ENCODE data around the gene FAM221A. TPM values are rescaled to one million over a fixed set of nuclear protein-coding genes. Genes with fewer than 3 reads are reported as not detected.

FAM221A gene
- total and polyA plus RNA-seq, 3 donors from 2014 or later: 29.5 to 55.7 (median 32.9) TPM

DNA sequence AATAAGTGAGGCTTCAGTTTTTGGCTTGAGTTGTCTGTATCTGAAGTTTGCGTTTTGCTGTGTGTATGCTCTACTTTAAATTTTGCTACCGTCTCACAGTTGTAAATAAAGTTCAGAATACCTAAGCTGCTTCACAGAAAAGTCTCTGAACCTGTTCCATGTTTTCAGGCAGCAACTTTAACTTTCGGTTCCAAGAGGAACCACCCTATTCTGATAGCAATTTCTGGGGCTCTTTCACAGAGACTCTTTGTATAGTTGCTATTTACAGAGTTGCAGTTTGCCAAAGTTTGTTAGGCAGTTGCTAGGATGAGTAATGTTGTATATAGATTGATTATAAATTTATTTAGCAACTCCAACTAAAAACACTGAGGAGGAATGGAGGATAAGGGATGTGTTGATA lies 5.7 kb downstream of the FAM221A start:
- intact Hi-C loops (cut with DNase I; ENCODE audit: low total_unique reads): no loop called here
- DNase-seq: no peak

DNA sequence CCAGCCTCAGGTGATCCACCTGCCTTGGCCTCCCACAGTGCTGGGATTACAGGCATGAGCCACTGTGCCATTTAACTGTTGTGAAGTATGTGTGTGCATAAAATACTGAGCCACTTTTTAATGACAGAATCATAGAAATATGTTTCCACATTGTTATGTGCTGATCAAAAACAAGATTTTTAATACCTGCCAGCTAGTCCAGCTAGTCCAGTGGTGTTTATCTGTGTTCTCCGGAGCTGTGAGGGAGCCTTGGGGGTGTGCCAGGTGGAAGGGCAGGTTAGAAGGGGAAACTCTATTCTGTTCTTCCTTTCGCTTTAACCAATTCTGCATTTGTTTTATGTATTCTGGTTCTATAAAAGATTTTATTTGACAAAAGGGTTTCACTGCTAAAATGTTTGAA lies 7.0 kb downstream of the FAM221A start:
- Histone ChIP-seq H3K4me3 (no peak overlapping the region), H3K4me1 (no peaks in the 10 kb centered on the region), H3K27me3 (no peaks in the 10 kb centered on the region), H3K36me3 (ENCODE audit: low read depth, missing control alignments) (no peaks in the 10 kb centered on the region), H3K27ac (peak overlapping the region in 1 of 2 donors; percentile 50), H3K9me3 (no peaks in the 10 kb centered on the region)
- TF ChIP-seq, protein P1, sequence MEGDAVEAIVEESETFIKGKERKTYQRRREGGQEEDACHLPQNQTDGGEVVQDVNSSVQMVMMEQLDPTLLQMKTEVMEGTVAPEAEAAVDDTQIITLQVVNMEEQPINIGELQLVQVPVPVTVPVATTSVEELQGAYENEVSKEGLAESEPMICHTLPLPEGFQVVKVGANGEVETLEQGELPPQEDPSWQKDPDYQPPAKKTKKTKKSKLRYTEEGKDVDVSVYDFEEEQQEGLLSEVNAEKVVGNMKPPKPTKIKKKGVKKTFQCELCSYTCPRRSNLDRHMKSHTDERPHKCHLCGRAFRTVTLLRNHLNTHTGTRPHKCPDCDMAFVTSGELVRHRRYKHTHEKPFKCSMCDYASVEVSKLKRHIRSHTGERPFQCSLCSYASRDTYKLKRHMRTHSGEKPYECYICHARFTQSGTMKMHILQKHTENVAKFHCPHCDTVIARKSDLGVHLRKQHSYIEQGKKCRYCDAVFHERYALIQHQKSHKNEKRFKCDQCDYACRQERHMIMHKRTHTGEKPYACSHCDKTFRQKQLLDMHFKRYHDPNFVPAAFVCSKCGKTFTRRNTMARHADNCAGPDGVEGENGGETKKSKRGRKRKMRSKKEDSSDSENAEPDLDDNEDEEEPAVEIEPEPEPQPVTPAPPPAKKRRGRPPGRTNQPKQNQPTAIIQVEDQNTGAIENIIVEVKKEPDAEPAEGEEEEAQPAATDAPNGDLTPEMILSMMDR (IDR thresholded peaks at IDR 0.05): no peak
- no peak for TF ChIP-seq POLR2A (IDR thresholded peaks at IDR 0.05)
- no peak for DNase-seq
- 50 to 64% methylated on average over 2 of the region's 2 CpGs for WGBS, 2 donors
- intact Hi-C loops (cut with DNase I; ENCODE audit: low total_unique reads): no loop called here

More for the DNA sequence above, 5.7 kb downstream of the FAM221A start:
- Histone ChIP-seq H3K4me1 (no peaks in the 10 kb centered on the region), H3K27me3 (no peaks in the 10 kb centered on the region), H3K36me3 (ENCODE audit: low read depth, missing control alignments) (no peaks in the 10 kb centered on the region), H3K27ac (peak overlapping the region in 1 of 2 donors; percentile 58), H3K9me3 (no peaks in the 10 kb centered on the region), H3K4me3 (no peak overlapping the region)
- WGBS, 2 donors: 52 to 67% methylated on average over 3 of the region's 3 CpGs
- TF ChIP-seq, protein P1 (IDR thresholded peaks at IDR 0.05): no peak
- no peak for TF ChIP-seq POLR2A (IDR thresholded peaks at IDR 0.05)

DNA sequence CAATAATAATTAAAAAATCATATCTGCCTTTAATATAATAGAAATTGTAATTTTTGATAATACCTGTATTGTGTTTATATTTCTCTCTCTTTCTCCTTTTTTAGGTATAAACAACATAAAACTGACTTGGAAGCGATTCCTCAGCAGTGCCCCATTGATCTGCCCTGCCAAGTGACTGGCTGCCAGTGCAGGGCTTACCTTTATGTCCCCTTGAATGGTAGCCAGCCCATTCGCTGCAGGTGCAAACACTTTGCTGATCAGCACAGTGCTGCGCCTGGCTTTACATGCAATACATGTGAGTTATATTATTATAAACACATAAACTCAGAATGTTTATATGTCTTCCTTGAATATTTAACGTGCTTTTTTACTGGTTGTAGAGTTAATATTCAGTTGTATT lies 9.2 kb downstream of the FAM221A start:
- no peak for TF ChIP-seq POLR2A (IDR thresholded peaks at IDR 0.05)
- TF ChIP-seq, protein P1 (IDR thresholded peaks at IDR 0.05): no peak
- H3K36me3 ChIP-seq (ENCODE audit: low read depth, missing control alignments): no peaks in the 10 kb centered on the region
- no peak overlapping the region for H3K4me3 ChIP-seq
- H3K4me1 ChIP-seq: no peaks in the 10 kb centered on the region
- DNase-seq: no peak
- no peak overlapping the region for H3K27ac ChIP-seq
- no peaks in the 10 kb centered on the region for H3K9me3 ChIP-seq
- 93 to 94% methylated on average over 4 of the region's 4 CpGs for WGBS, 2 donors
- intact Hi-C loops (cut with DNase I; ENCODE audit: low total_unique reads): no loop called here
- no peaks in the 10 kb centered on the region for H3K27me3 ChIP-seq

DNA sequence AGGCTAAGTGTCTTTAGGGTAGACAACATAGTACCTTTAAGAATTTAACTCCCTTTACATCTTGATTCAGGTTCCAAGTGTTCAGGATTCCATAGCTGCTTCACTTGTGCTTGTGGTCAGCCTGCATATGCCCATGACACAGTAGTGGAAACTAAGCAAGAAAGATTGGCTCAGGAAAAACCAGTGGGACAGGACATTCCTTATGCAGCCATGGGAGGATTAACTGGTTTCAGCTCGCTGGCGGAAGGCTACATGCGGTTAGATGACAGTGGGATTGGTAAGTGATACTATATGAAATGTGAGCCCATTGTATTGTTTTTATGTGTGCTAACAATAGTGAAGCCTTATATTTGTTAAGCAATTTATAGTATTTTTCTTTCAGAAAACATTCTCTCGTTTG lies 11.3 kb downstream of the FAM221A start:
- H3K4me1 ChIP-seq: no peaks in the 10 kb centered on the region
- WGBS, 2 donors: 93 to 94% methylated on average over 4 of the region's 4 CpGs
- H3K27me3 ChIP-seq: no peaks in the 10 kb centered on the region
- no peak for TF ChIP-seq POLR2A (IDR thresholded peaks at IDR 0.05)
- TF ChIP-seq, protein P1 (IDR thresholded peaks at IDR 0.05): no peak
- H3K27ac ChIP-seq: no peak overlapping the region
- no peaks in the 10 kb centered on the region for H3K9me3 ChIP-seq
- no peak overlapping the region for H3K4me3 ChIP-seq
- intact Hi-C loops (cut with DNase I; ENCODE audit: low total_unique reads): no loop called here
- DNase-seq: no peak
- no peaks in the 10 kb centered on the region for H3K36me3 ChIP-seq (ENCODE audit: low read depth, missing control alignments)

DNA sequence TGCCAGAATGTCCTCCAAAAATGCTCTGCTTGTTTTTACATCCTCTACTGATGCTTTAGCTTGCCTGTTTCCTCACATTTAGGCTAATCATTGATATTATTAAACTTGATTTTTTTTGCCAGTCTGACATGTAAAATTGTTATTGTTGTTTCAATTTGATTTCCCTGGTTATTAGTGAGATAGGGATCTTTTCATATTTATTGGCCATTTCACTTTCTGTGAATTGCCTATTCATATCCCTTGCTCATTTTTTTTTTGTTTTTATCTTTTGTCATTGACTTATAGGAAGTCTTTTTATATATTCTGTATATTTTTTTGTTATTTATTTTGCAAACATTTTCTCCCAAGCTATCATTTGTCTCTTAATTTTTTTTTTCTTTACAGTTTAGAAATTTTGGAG lies 13.2 kb downstream of the FAM221A start:
- no peaks in the 10 kb centered on the region for H3K36me3 ChIP-seq (ENCODE audit: low read depth, missing control alignments)
- TF ChIP-seq, protein P1 (IDR thresholded peaks at IDR 0.05): no peak
- TF ChIP-seq POLR2A (IDR thresholded peaks at IDR 0.05): no peak

More for the DNA sequence above, 13.2 kb downstream of the FAM221A start:
- Histone ChIP-seq H3K9me3 (no peaks in the 10 kb centered on the region), H3K4me1 (no peaks in the 10 kb centered on the region), H3K27me3 (no peaks in the 10 kb centered on the region), H3K4me3 (no peak overlapping the region), H3K27ac (no peak overlapping the region)
- intact Hi-C loops (cut with DNase I; ENCODE audit: low total_unique reads): no loop called here
- DNase-seq: no peak
